Epithelial cell of proximal tubule (primary cell): ENCODE data around the gene MXI1. TPM values are rescaled to one million over a fixed set of nuclear protein-coding genes. Genes with fewer than 3 reads are reported as not detected.
"Not testable (repeated sequence)": the region's sequence is repeated elsewhere in the genome, so short reads cannot be mapped to it uniquely, and the experiment has no call there.

ENCODE experiments used
- DNase-seq: peaks from one replicate; pipeline ENCODE4 v3.0.0-alpha.2; 2011; ENCODE audit warnings: low read depth
- H3K4me3 ChIP-seq: 2 replicates; pipeline ENCODE4 v1.5.1; 2011; ENCODE audit warnings: low read depth, mild to moderate bottlenecking, low read length
- CTCF ChIP-seq: conservative IDR thresholded peaks from 2 replicates; pipeline ENCODE4 v1.5.1; 2012; ENCODE audit warnings: low read depth, mild to moderate bottlenecking, low read length
- total RNA-seq: library from RNA; depleted of rRNA; stranded (reverse); fragments of >200 nt; gene quantifications from 2 replicates; pipeline ENCODE4 v1.2.3, GENCODE V29; 2015

MXI1 gene
- total RNA-seq, 1 donor from 2014 or later, result 12.6 TPM

- H3K4me3 ChIP-seq, result peak overlapping the region; percentile 43
- no peak for DNase-seq
- no peak for TF ChIP-seq CTCF
These were observed 61.6 kb downstream of the MXI1 start for GRCh38 chr10:110268971-110269370.

- H3K4me3 ChIP-seq, result peak overlapping the region; percentile 43
- DNase-seq, result no peak
- no peak for TF ChIP-seq CTCF
These were observed 62.2 kb downstream of the MXI1 start for GRCh38 chr10:110269374-110270318.

GRCh38 chr10:110272995-110273394 is 65.6 kb downstream of the MXI1 start:
- not testable (repeated sequence) for H3K4me3 ChIP-seq, DNase-seq

- peak; percentile 80 for DNase-seq
- no peak for TF ChIP-seq CTCF
- no peak overlapping the region for H3K4me3 ChIP-seq
These were observed 66.1 kb downstream of the MXI1 start for GRCh38 chr10:110273474-110273873.

- no peak for DNase-seq
- no peak for TF ChIP-seq CTCF
- H3K4me3 ChIP-seq, result no peak overlapping the region
These were observed 66.7 kb downstream of the MXI1 start for GRCh38 chr10:110274072-110274627.

GRCh38 chr10:110274647-110275046 is 67.2 kb downstream of the MXI1 start:
- no peak for DNase-seq
- no peak overlapping the region for H3K4me3 ChIP-seq
- no peak for TF ChIP-seq CTCF

GRCh38 chr10:110275128-110275729 is 67.8 kb downstream of the MXI1 start:
- no peak for DNase-seq
- no peak overlapping the region for H3K4me3 ChIP-seq
- TF ChIP-seq CTCF, result no peak
